ENCODE measurements around the gene FAM120B.

Gene FAM120B

GRCh38 chr6:170423030-170423429 is 116.5 kb downstream of the FAM120B start:
- no peak for DNase-seq (ENCODE audit: low read depth)

- no peak for DNase-seq (ENCODE audit: low read depth)
Observed at GRCh38 chr6:170423814-170424603, 117.5 kb downstream of the FAM120B start.

GRCh38 chr6:170424604-170425126 is 118.1 kb downstream of the FAM120B start:
- DNase-seq (ENCODE audit: low read depth), result no peak

- DNase-seq (ENCODE audit: low read depth), result no peak
Observed at GRCh38 chr6:170429450-170429849, 122.9 kb downstream of the FAM120B start.

- DNase-seq (ENCODE audit: low read depth), result no peak
Observed at GRCh38 chr6:170433163-170434116, 126.9 kb downstream of the FAM120B start.

- DNase-seq (ENCODE audit: low read depth), result no peak
Observed at GRCh38 chr6:170434117-170434820, 127.7 kb downstream of the FAM120B start.

- no peak for DNase-seq (ENCODE audit: low read depth)
Observed at GRCh38 chr6:170434821-170435155, 128.2 kb downstream of the FAM120B start.

GRCh38 chr6:170435766-170436165 is 129.2 kb downstream of the FAM120B start:
- no peak for DNase-seq (ENCODE audit: low read depth)

GRCh38 chr6:170436209-170436809 is 129.8 kb downstream of the FAM120B start:
- no peak for DNase-seq (ENCODE audit: low read depth)

- DNase-seq (ENCODE audit: low read depth), result no peak
Observed at GRCh38 chr6:170437719-170438401, 131.3 kb downstream of the FAM120B start.

GRCh38 chr6:170438402-170438753 is 131.8 kb downstream of the FAM120B start:
- DNase-seq (ENCODE audit: low read depth), result peak; percentile 9

GRCh38 chr6:170438861-170439260 is 132.3 kb downstream of the FAM120B start:
- no peak for DNase-seq (ENCODE audit: low read depth)

- DNase-seq (ENCODE audit: low read depth), result no peak
Observed at GRCh38 chr6:170439366-170440361, 133.1 kb downstream of the FAM120B start.

GRCh38 chr6:170440437-170440836 is 133.9 kb downstream of the FAM120B start:
- DNase-seq (ENCODE audit: low read depth), result no peak

- no peak for DNase-seq (ENCODE audit: low read depth)
Observed at GRCh38 chr6:170441316-170441715, 134.8 kb downstream of the FAM120B start.

- no peak for DNase-seq (ENCODE audit: low read depth)
Observed at GRCh38 chr6:170442596-170442995, 136.0 kb downstream of the FAM120B start.

- no peak for DNase-seq (ENCODE audit: low read depth)
Observed at GRCh38 chr6:170443151-170443662, 136.6 kb downstream of the FAM120B start.

- no peak for DNase-seq (ENCODE audit: low read depth)
Observed at GRCh38 chr6:170444056-170444591, 137.6 kb downstream of the FAM120B start.

GRCh38 chr6:170444811-170445211 is 138.3 kb downstream of the FAM120B start:
- no peak for DNase-seq (ENCODE audit: low read depth)
